22Rv1 (cell line): ENCODE results near the gene SLC25A22.

Source experiments
- CTCF ChIP-seq: fragments of 450-650 bp; IDR thresholded peaks from 2 replicates; pipeline ENCODE4 v1.5.1; 2017; ENCODE audit warnings: mild to moderate bottlenecking
- ZFX ChIP-seq: fragments of 450-650 bp; IDR thresholded peaks from 2 replicates; pipeline ENCODE4 v1.6.1; 2017; ENCODE audit warnings: antibody characterized with exemption, borderline replicate concordance

DNA sequence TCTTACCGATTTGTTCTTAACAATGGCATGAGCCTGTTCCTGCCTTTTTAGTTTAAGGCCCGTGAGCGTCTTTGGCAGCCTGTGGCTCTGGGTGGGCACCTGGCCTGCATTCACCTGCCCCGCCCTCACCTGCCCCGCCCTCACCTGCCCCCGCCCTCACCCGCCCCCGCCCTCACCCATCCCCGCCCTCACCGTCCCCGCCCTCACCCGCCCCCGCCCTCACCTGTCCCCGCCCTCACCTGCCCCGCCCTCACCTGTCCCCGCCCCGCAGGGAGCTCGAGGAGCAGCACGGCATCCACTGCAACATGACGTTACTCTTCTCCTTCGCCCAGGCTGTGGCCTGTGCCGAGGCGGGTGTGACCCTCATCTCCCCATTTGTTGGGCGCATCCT is 35.0 kb downstream of the SLC25A22 start:
- TF ChIP-seq CTCF (no peak), ZFX (no peak)
